HepG2 (cell line): ENCODE data around the gene LGALS13.

Experiments
- BHLHE40 ChIP-seq: IDR thresholded peaks from 2 replicates; pipeline ENCODE4 v1.6.1; 2011; ENCODE audit warnings: low read length, improper control_type of control experiment
- JUNB ChIP-seq: sonication (generic); formaldehyde crosslinking; IDR thresholded peaks from 2 replicates; pipeline ENCODE4 v1.8.0; 2022; ENCODE audit warnings: missing genetic modification reagents, mild to moderate bottlenecking, borderline replicate concordance
- KDM5B ChIP-seq: sonication (generic); formaldehyde crosslinking; IDR thresholded peaks from 2 replicates; pipeline ENCODE4 v1.4.0; 2020; ENCODE audit warnings: missing genetic modification reagents, mild to moderate bottlenecking, borderline replicate concordance
- PLRG1 ChIP-seq: fragments of 450-650 bp; conservative IDR thresholded peaks from 2 replicates; pipeline ENCODE4 v1.6.1; 2016
- POLR2A ChIP-seq, 2 experiments: IDR thresholded peaks; 2 replicates each; pipeline ENCODE4 v1.6.1; 2011; ENCODE audit warnings: low read depth in 2 of 2, low read length in 2 of 2, mild to moderate bottlenecking in 1 of 2, moderate library complexity in 1 of 2; ENCODE audit not compliant: insufficient read depth in 1 of 2
- REST ChIP-seq, 2 experiments: IDR thresholded peaks; 2 replicates each; pipeline ENCODE4 v1.6.1; 2011 to 2012; ENCODE audit warnings: low read length in 2 of 2, borderline replicate concordance in 1 of 2, low read depth in 1 of 2, mild to moderate bottlenecking in 1 of 2, moderate library complexity in 1 of 2
- TBP ChIP-seq: sonication (generic); formaldehyde crosslinking; IDR thresholded peaks from 2 replicates; pipeline ENCODE4 v1.5.0; 2020; ENCODE audit warnings: missing genetic modification reagents
- ZBTB49 ChIP-seq: sonication (generic); formaldehyde crosslinking; IDR thresholded peaks from 2 replicates; pipeline ENCODE4 v1.4.0; 2020; ENCODE audit warnings: missing genetic modification reagents, borderline replicate concordance
- ZZZ3 ChIP-seq: sonication (generic); formaldehyde crosslinking; IDR thresholded peaks from 2 replicates; pipeline ENCODE4 v1.4.0; 2020; ENCODE audit warnings: missing genetic modification reagents, mild to moderate bottlenecking, borderline replicate concordance
- TF ChIP-seq, protein P1 (sequence below): sonication (generic); formaldehyde crosslinking; IDR thresholded peaks from 2 replicates; pipeline ENCODE4 v1.5.0; 2020; ENCODE audit warnings: missing genetic modification reagents
- TF ChIP-seq, protein P2 (sequence below): IDR thresholded peaks from 2 replicates; pipeline ENCODE4 v1.6.1; 2016; ENCODE audit warnings: low read depth
- TF ChIP-seq, protein P3 (sequence below): IDR thresholded peaks from 2 replicates; pipeline ENCODE4 v1.6.1; 2012; ENCODE audit warnings: inconsistent platforms

GRCh38 chr19:39637891-39638290 lies 35.6 kb downstream of the LGALS13 start:
- TF ChIP-seq JUNB (CRISPR knock-in tag) (no peak), REST (IDR thresholded peaks at IDR 0.05; ENCODE audit: borderline replicate concordance in 1 of 2, low read depth in 1 of 2, low read length in 2 of 2) (no peak), TBP (CRISPR knock-in tag) (no peak), POLR2A (IDR thresholded peaks at IDR 0.05; ENCODE audit: insufficient read depth in 1 of 2, low read depth in 2 of 2, low read length in 2 of 2) (no peak), PLRG1 (no peak), KDM5B (CRISPR knock-in tag) (no peak), BHLHE40 (no peak), ZBTB49 (CRISPR knock-in tag) (no peak), ZZZ3 (CRISPR knock-in tag) (no peak)
- TF ChIP-seq, protein P1, sequence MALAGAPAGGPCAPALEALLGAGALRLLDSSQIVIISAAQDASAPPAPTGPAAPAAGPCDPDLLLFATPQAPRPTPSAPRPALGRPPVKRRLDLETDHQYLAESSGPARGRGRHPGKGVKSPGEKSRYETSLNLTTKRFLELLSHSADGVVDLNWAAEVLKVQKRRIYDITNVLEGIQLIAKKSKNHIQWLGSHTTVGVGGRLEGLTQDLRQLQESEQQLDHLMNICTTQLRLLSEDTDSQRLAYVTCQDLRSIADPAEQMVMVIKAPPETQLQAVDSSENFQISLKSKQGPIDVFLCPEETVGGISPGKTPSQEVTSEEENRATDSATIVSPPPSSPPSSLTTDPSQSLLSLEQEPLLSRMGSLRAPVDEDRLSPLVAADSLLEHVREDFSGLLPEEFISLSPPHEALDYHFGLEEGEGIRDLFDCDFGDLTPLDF (CRISPR knock-in tag) = no peak
- TF ChIP-seq, protein P2, sequence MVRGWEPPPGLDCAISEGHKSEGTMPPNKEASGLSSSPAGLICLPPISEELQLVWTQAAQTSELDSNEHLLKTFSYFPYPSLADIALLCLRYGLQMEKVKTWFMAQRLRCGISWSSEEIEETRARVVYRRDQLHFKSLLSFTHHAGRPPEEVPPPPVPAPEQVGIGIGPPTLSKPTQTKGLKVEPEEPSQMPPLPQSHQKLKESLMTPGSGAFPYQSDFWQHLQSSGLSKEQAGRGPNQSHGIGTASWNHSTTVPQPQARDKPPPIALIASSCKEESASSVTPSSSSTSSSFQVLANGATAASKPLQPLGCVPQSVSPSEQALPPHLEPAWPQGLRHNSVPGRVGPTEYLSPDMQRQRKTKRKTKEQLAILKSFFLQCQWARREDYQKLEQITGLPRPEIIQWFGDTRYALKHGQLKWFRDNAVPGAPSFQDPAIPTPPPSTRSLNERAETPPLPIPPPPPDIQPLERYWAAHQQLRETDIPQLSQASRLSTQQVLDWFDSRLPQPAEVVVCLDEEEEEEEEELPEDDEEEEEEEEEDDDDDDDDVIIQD = no peak
- TF ChIP-seq, protein P3, sequence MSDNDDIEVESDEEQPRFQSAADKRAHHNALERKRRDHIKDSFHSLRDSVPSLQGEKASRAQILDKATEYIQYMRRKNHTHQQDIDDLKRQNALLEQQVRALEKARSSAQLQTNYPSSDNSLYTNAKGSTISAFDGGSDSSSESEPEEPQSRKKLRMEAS = no peak
